HEK293T (cell line): Measurements from ENCODE around the gene RPTOR.

Experiments
- CTCF ChIA-PET: fragments of 350-600 bp; formaldehyde crosslinking; extraction: SDS; loops from one replicate; lab custom pipeline; 2021; ENCODE audit warnings: antibody characterized with exemption, inconsistent platforms; lab: Yijun Ruan, JAX
- POLR2A ChIA-PET: fragments of 350-600 bp; formaldehyde crosslinking; extraction: SDS; loops from one replicate; lab custom pipeline; 2020; ENCODE audit warnings: antibody characterized with exemption, inconsistent platforms; lab: Yijun Ruan, JAX
- DNase-seq: peaks from one replicate; pipeline ENCODE4 v3.0.0; 2012; ENCODE audit warnings: mixed read lengths; ENCODE audit errors: extremely low spot score
- ARNT ChIP-seq: fragments of 450-650 bp; IDR thresholded peaks from 2 replicates; pipeline ENCODE4 v1.6.1; 2017; ENCODE audit warnings: mild to moderate bottlenecking
- BHLHE40 ChIP-seq: fragments of 450-650 bp; IDR thresholded peaks from 2 replicates; pipeline ENCODE4 v1.6.1; 2016; ENCODE audit warnings: mild to moderate bottlenecking, moderate library complexity, borderline replicate concordance
- CTBP1 ChIP-seq: fragments of 450-650 bp; IDR thresholded peaks from 2 replicates; pipeline ENCODE4 v1.6.1; 2016; ENCODE audit warnings: borderline replicate concordance
- ELF4 ChIP-seq: fragments of 450-650 bp; IDR thresholded peaks from 2 replicates; pipeline ENCODE4 v1.6.1; 2017; ENCODE audit warnings: antibody characterized with exemption
- FOXA1 ChIP-seq: fragments of 450-650 bp; IDR thresholded peaks from 2 replicates; pipeline ENCODE4 v1.6.1; 2016; ENCODE audit warnings: mild to moderate bottlenecking
- FOXK2 ChIP-seq: fragments of 450-650 bp; IDR thresholded peaks from 2 replicates; pipeline ENCODE4 v1.6.1; 2016; ENCODE audit warnings: mild to moderate bottlenecking
- FOXM1 ChIP-seq: fragments of 450-650 bp; IDR thresholded peaks from 2 replicates; pipeline ENCODE4 v1.6.1; 2017; ENCODE audit warnings: mild to moderate bottlenecking, borderline replicate concordance
- HDGF ChIP-seq: fragments of 450-650 bp; IDR thresholded peaks from 2 replicates; pipeline ENCODE4 v1.6.1; 2017; ENCODE audit warnings: antibody characterized with exemption, borderline replicate concordance
- L3MBTL2 ChIP-seq: fragments of 450-650 bp; conservative IDR thresholded peaks from 2 replicates; pipeline ENCODE4 v1.6.1; 2016; ENCODE audit warnings: mild to moderate bottlenecking
- LEF1 ChIP-seq: fragments of 450-650 bp; IDR thresholded peaks from 2 replicates; pipeline ENCODE4 v1.6.1; 2017; ENCODE audit warnings: mild to moderate bottlenecking, borderline replicate concordance
- NFRKB ChIP-seq: fragments of 450-650 bp; IDR thresholded peaks from 2 replicates; pipeline ENCODE4 v1.6.1; 2016; ENCODE audit warnings: mild to moderate bottlenecking, moderate library complexity
- PKNOX1 ChIP-seq: fragments of 450-650 bp; IDR thresholded peaks from 2 replicates; pipeline ENCODE4 v1.6.1; 2016
- SP1 ChIP-seq: fragments of 450-650 bp; IDR thresholded peaks from 2 replicates; pipeline ENCODE4 v1.6.1; 2017
- SUZ12 ChIP-seq: fragments of 450-650 bp; IDR thresholded peaks from 2 replicates; pipeline ENCODE4 v1.6.1; 2016; ENCODE audit warnings: mild to moderate bottlenecking
- TARDBP ChIP-seq: fragments of 450-650 bp; IDR thresholded peaks from 2 replicates; pipeline ENCODE4 v1.6.1; 2016
- ZNF384 ChIP-seq: fragments of 450-650 bp; IDR thresholded peaks from 2 replicates; pipeline ENCODE4 v1.6.1; 2016

The RPTOR gene

GRCh38 chr17:80899402-80900268 is 355.0 kb downstream of the RPTOR start:
- CTCF ChIA-PET = interaction anchor here (0.6 to 2.1 kb wide), 13 partner anchors 8 to 839 kb away, joined by 3 to 7 read pairs (median 5); partner anchors contain the start of gene NPTX1
- POLR2A ChIA-PET = no interaction called here
- DNase-seq = peak; percentile 70
- TF ChIP-seq FOXA1 (no peak), CTBP1 (no peak), BHLHE40 (no peak), FOXK2 (no peak), ARNT (no peak), PKNOX1 (no peak), ELF4 (no peak), FOXM1 (no peak), HDGF (no peak), ZNF384 (no peak), TARDBP (no peak), SUZ12 (no peak), LEF1 (no peak), L3MBTL2 (no peak)

- ChIA-PET POLR2A (no interaction called here), CTCF (no interaction called here)
- no peak for DNase-seq
- TF ChIP-seq CTBP1 (no peak), BHLHE40 (no peak), SP1 (no peak), FOXM1 (no peak), ELF4 (no peak)
Observed at GRCh38 chr17:80901319-80901718, 356.7 kb downstream of the RPTOR start.

DNA sequence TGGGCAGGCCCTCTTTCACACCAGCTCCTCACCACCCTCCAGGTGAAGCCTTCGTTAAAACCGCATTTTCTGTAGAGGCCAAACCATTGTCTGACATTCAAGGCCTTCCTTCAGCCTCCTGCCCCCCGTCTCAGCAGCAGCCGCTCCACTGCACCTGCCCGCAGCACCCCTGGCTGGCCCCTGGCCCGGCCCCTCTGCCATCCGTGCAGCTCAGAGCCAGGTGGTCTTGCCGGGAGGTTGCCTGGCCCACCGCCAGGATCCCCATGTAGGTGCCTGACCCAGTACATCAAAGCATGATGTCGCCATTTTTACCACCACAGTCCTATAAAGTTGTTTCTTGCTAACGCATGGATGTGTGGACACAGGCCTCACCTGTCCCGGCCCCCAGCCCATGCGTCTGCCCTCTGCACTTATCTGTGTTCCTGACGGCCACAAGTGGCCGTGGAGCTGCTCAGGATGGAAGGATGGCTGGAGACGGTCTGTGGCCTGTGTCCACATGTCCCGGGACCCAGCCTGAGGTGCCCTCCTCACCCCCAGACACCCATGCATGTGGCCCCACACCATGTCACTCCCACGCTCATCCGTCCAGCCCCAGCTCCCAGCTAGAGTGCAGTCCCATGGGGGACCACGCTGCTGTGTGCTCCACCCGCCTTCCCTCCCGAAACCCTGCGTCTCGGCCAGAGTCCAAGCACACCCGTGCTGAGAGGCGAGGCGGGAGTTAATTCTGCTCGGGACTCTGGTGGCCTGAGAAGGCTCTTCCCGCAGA is 357.7 kb downstream of the RPTOR start:
- no peak for DNase-seq
- POLR2A ChIA-PET = no interaction called here
- TF ChIP-seq FOXK2 (no peak), CTBP1 (no peak), LEF1 (no peak), ARNT (no peak), TARDBP (no peak), PKNOX1 (no peak), ELF4 (no peak), SP1 (no peak)
- CTCF ChIA-PET = no interaction called here

DNA sequence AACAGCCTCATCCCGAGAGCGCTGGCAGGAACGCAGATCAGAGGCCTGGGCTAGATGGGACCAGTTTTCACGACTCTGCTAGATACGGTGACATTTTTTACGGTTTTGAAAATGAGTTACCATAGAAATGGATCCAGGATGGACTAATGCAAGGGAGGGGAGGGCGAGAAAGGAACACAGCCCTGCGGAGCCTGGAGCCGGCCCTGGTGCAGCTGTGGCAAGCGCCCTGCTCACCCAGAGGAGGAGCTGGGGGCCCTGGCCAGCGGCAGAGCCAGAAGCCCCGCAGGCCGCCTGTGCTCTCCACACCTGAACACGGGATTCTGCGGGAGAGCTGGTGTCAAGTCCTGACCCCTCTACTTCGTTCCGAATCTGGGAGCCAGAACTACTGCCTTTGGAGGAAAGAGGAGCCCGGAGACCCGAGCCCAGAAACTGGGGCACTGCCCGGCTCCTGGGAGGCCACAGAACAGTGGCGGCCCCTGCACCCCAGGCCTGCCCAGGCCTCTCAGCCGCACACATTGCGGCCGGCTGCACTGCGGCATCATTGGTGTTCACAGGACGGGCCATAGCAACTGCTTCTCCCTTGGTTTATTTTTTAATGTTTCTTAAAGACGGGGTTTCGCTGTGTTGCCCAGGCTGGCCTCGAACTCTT is 358.4 kb downstream of the RPTOR start:
- POLR2A ChIA-PET = no interaction called here
- CTCF ChIA-PET = no interaction called here
- TF ChIP-seq ELF4 (no peak), L3MBTL2 (no peak), ZNF384 (no peak), FOXK2 (no peak), FOXM1 (no peak), TARDBP (no peak), CTBP1 (no peak), SUZ12 (no peak), NFRKB (no peak)
- DNase-seq = no peak

- no peak for DNase-seq
- CTCF ChIA-PET = interaction anchor here (0.6 kb wide), 1 partner anchor 54 kb away, joined by 3 read pairs; no protein-coding TSS in a partner anchor
- POLR2A ChIA-PET = no interaction called here
- no peak for TF ChIP-seq FOXA1
- no peak for TF ChIP-seq ARNT
- TF ChIP-seq BHLHE40 = no peak
- no peak for TF ChIP-seq HDGF
- no peak for TF ChIP-seq FOXM1
- TF ChIP-seq L3MBTL2 = no peak
- TF ChIP-seq LEF1 = no peak
- no peak for TF ChIP-seq CTBP1
- no peak for TF ChIP-seq SUZ12
- no peak for TF ChIP-seq FOXK2
- TF ChIP-seq ELF4 = no peak
- TF ChIP-seq PKNOX1 = no peak
- TF ChIP-seq NFRKB = no peak
- TF ChIP-seq ZNF384 = no peak
- TF ChIP-seq SP1 = no peak
- TF ChIP-seq TARDBP = no peak
Observed at GRCh38 chr17:80904036-80904753, 359.6 kb downstream of the RPTOR start.
